Measurements from ENCODE around the gene ARHGAP9. TPM values are rescaled to one million over a fixed set of nuclear protein-coding genes. Genes with fewer than 3 reads are reported as not detected.
A peak's percentile ranks its signal among the peaks of the same experiment; 100 is the strongest.

Gene ARHGAP9
- total and polyA plus RNA-seq, 2 of the 8 experiments (the other 6 are each of a cell fraction or from before 2014, with no cell fraction given) = 3.2 to 6.0 TPM

DNA sequence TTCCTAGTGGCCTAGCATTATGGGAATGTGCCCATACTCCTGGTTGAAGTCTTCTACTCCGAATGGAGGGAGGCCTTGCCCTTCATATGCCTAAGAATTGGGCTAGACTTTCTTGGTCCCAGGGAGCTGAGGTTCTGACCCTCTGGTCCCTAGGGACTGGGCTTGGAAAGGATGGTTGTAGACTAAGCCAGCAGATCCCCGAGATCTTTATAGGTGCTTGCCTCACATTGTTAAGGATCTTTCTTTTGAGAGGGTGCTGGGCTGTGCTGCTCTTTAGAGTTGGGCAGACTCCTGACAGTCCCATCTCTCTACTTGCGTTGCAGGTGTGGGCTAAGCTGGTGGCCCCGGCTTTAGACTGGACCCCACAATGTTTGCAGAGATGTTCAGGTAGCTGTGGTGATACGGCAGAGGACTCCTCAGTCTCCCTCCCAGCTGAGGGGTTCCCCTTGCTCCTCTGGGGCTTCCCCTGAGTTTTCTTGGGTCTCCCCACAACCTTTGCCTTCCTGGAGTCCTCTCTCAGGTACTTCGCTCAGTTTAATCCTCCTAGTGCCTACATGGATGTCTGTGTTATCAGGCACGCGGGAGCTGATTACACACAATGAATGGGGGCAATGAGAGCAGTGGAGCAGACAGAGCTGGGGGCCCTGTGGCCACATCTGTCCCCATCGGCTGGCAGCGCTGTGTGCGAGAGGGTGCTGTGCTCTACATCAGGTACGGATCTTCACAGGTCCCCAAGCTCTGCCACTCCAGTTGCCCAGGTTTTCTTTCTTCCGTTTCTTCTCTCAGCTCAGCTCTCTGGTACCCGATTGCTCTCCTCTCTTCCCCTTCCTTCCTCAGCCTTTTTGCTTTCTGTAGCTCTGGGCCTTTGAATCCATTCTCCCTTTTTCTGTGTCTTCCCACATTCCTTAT is 44.3 kb upstream of the ARHGAP9 start:
- 0 out of 2 replicates have a peak overlapping the region, but pooled peaks have one; percentile 2 for H2AK5ac ChIP-seq (ENCODE audit: low read depth, low read length)
- 0 out of 2 replicates have a peak overlapping the region, but pooled peaks have one; percentile 61 for H2BK5ac ChIP-seq (ENCODE audit: low read depth, low read length)
- H3K56ac ChIP-seq (replicated peaks; ENCODE audit: insufficient read length, low read depth, low read length) = no peak overlapping the region
- H3K27me3 ChIP-seq (replicated peaks in 1 of 4; ENCODE audit: control insufficient read depth in 3 of 4, extremely low read depth in 1 of 4, insufficient read depth in 3 of 4, low read length in 3 of 4) = no peaks in the 10 kb centered on the region
- H3K4ac ChIP-seq (replicated peaks; ENCODE audit: insufficient read length, low read depth, low read length) = no peak overlapping the region
- no peak overlapping the region for H4K91ac ChIP-seq (replicated peaks; ENCODE audit: insufficient read length, low read length)
- no peak for DNase-seq (ENCODE audit: low read depth in 1 of 2, low spot score in 2 of 2)
- peaks cover 19% of the 10 kb centered on the region for H3K23me2 ChIP-seq (ENCODE audit: low read depth, low read length)
- H2AFZ ChIP-seq (ENCODE audit: low read length) = no peak overlapping the region
- peaks cover 8 to 24% (median 14%) of the 10 kb centered on the region in 4 experiments for H3K4me1 ChIP-seq (replicated peaks in 1 of 4; ENCODE audit: control insufficient read depth in 3 of 4, insufficient read depth in 4 of 4, low read length in 3 of 4)
- peaks cover 0 to 17% of the 10 kb centered on the region in 2 experiments; a peak in 1 of 4 replicates for H3K79me2 ChIP-seq (ENCODE audit: control insufficient read depth in 1 of 2, insufficient read depth in 2 of 2, low read length in 2 of 2)
- no peaks in the 10 kb centered on the region; the same call in 1 of the 2 replicates for H3K79me1 ChIP-seq (ENCODE audit: low read depth, low read length)
- peak overlapping the region in 1 of 4 experiments; percentile 35; a peak in 2 of 7 replicates for H3K9ac ChIP-seq (replicated peaks in 1 of 4; ENCODE audit: extremely low read depth in 1 of 4, low read depth in 3 of 4, low read length in 3 of 4)
- no peak overlapping the region; the same call in 1 of the 2 replicates for H3K18ac ChIP-seq (ENCODE audit: extremely low read depth, low read length)
- H2BK12ac ChIP-seq (ENCODE audit: low read depth, low read length) = no peak overlapping the region
- H4K8ac ChIP-seq (ENCODE audit: extremely low read depth, insufficient read depth, low read length) = no peak overlapping the region
- peaks cover 2 to 34% (median 6%) of the 10 kb centered on the region in 4 experiments; a peak in 5 of 8 replicates for H3K36me3 ChIP-seq (ENCODE audit: control insufficient read depth in 2 of 4, insufficient read depth in 4 of 4, low read length in 3 of 4)
- no peak for TF ChIP-seq SRF (IDR thresholded peaks at IDR 0.05; ENCODE audit: low read depth, low read length)
- no peak for TF ChIP-seq EZH2 (IDR thresholded peaks at IDR 0.05; ENCODE audit: low read depth, low read length, severe bottlenecking)
- no peak for TF ChIP-seq TEAD4 (IDR thresholded peaks at IDR 0.05; ENCODE audit: low read depth, low read length)
- no peak for TF ChIP-seq BCL11A (IDR thresholded peaks at IDR 0.05; ENCODE audit: low read depth in 2 of 2, low read length in 2 of 2)
- TF ChIP-seq CTBP2 (IDR thresholded peaks at IDR 0.05; ENCODE audit: borderline replicate concordance, insufficient read depth, insufficient read length, low read length) = no peak
- no peak for TF ChIP-seq CEBPB (IDR thresholded peaks at IDR 0.05; ENCODE audit: low read depth, low read length)
- no peak for TF ChIP-seq SIX5 (IDR thresholded peaks at IDR 0.05; ENCODE audit: low read depth, low read length)
- H3K14ac ChIP-seq (ENCODE audit: insufficient read length) = no peak overlapping the region
- no peak overlapping the region for H2BK20ac ChIP-seq (ENCODE audit: low read length)
- H4K5ac ChIP-seq (ENCODE audit: insufficient read length, low read depth, low read length) = no peak overlapping the region
- POLR2A ChIA-PET (ENCODE audit: partially characterized antibody) = interaction anchor here (0.8 to 4.5 kb wide), 24 partner anchors 8 to 227 kb away, joined by 3 to 26 read pairs (median 4); partner anchors contain the start of genes DCTN2, INHBE, OS9 and PIP4K2C
- no peak overlapping the region for H2BK15ac ChIP-seq (ENCODE audit: low read length)
- CTCF ChIA-PET (ENCODE audit: partially characterized antibody) = interaction anchor here (0.8 to 4.8 kb wide), 12 partner anchors 8 to 101 kb away, joined by 3 to 29 read pairs (median 4); partner anchors contain the start of gene INHBE
- 88% methylated on average over 14 of the region's 14 CpGs; no CpG with 5 or more reads in 1 of the 2 experiments for WGBS, 2 experiments (ENCODE audit: extremely low coverage in 1 of 2, insufficient coverage in 1 of 2, insufficient read length in 1 of 2, insufficient replicate concordance in 2 of 2, low coverage in 1 of 2, low lambda C conversion rate in 2 of 2, missing lambda C conversion rate in 1 of 2)
- no peak for FAIRE-seq
- H2BK120ac ChIP-seq (replicated peaks; ENCODE audit: low read depth, low read length) = no peak overlapping the region
- H3K27ac ChIP-seq (ENCODE audit: low read depth, low read length) = no peak overlapping the region
- peak overlapping the region; percentile 81 to 91 for H3K4me2 ChIP-seq (ENCODE audit: insufficient read depth in 1 of 2, low read depth in 2 of 2, low read length in 2 of 2)
- H3K9me3 ChIP-seq (ENCODE audit: insufficient read depth in 2 of 2, low read depth in 1 of 2, low read length in 1 of 2) = no peaks in the 10 kb centered on the region
- peak overlapping the region; percentile 58 to 95 (median 83); a peak in 7 of 8 replicates for H3K4me3 ChIP-seq (ENCODE audit: extremely low read depth in 1 of 4, insufficient read depth in 2 of 4, low read depth in 3 of 4, low read length in 4 of 4)
- H4K20me1 ChIP-seq (replicated peaks in 1 of 2; ENCODE audit: control insufficient read depth in 1 of 2, insufficient read depth in 2 of 2, low read length in 2 of 2) = peaks cover 5 to 16% of the 10 kb centered on the region in 2 experiments
- no peak overlapping the region for H3K23ac ChIP-seq (ENCODE audit: insufficient read length)

All from H1 (cell line).